GM21576 (cell line): ENCODE measurements around the gene PRIMPOL.
"Not testable (repeated sequence)": the region's sequence is repeated elsewhere in the genome, so short reads cannot be mapped to it uniquely, and the experiment has no call there.

ENCODE experiments used
- ATAC-seq: cut with Tn5 transposase; IDR thresholded peaks from one replicate; pipeline ENCODE4 v1.9.1; 2021; ENCODE audit warnings: mild to moderate bottlenecking, moderate library complexity; ENCODE audit not compliant: unreplicated experiment

The PRIMPOL gene

DNA sequence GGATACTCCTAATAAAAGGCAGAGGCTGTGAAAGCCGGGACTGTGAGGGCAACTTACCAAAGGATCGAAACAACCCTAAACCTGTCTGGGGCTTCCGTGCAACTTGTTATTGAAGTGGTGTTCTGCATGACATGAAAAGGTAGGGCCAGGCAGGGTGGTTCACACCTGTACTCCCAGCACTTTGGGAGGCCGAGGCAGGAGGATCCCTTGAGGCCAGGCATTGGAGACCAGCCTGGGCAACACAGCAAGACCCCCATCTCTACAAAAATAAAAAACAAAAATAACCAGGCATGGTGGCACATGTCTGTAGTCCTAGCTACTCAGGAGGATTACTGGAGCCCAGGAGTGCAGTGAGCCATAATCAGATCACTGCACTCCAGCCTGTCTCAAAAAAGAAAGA lies 12.6 kb upstream of the PRIMPOL start:
- no peak for ATAC-seq

DNA sequence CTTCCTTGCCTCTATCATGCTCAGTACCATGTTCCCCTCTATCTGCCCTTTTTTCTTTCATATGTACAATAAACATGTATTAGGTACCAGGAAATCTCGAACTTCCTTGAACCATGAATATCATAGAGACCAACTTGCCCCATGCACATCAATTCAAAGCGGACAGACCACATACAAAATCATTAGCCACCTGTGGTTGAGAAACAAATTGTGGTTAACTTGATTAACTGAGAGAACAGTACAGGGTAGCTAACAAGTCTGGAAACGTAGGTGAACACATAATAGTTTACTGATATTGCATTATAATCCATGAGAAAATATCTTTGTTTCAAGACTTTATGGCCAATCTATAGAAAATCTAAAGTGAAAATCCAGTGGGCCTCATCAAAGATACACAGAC lies 8.5 kb upstream of the PRIMPOL start:
- no peak for ATAC-seq

DNA sequence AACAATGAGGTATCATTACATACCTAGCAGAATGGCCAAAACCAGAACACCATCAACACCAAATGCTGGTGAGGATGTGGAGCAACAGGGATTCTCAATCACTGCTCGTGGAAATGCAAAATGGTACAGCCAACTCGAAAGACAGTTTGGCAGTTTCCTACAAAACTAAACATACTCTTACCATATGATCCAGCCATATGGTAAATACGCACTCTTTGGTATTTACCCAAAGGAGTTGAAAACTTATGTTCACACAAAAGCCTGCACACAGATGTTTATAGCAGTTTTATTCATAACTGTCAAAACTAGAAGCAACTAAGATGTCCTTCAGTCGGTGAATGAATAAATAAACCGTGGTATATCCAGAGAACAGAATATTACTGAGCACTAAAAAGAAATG lies 8.1 kb upstream of the PRIMPOL start:
- ATAC-seq, result no peak

DNA sequence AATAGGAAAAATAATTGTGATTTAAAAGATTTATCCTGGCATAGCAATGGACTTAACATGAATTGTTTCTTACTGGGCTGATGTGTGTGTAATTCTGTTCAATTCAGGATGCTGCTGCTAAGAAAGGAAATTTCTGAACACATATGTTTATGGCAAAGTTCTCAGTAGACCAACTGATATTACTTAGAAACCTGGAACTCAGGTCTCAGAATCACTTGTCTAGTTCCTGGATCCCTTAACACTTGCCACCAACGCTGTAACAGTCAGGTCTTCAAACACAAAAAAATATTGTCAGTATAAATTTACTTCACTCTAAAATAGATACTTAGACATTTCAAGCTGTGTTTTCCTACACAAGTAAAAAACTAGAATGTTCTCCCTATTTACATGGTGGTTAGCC lies 5.8 kb upstream of the PRIMPOL start:
- ATAC-seq, result no peak

DNA sequence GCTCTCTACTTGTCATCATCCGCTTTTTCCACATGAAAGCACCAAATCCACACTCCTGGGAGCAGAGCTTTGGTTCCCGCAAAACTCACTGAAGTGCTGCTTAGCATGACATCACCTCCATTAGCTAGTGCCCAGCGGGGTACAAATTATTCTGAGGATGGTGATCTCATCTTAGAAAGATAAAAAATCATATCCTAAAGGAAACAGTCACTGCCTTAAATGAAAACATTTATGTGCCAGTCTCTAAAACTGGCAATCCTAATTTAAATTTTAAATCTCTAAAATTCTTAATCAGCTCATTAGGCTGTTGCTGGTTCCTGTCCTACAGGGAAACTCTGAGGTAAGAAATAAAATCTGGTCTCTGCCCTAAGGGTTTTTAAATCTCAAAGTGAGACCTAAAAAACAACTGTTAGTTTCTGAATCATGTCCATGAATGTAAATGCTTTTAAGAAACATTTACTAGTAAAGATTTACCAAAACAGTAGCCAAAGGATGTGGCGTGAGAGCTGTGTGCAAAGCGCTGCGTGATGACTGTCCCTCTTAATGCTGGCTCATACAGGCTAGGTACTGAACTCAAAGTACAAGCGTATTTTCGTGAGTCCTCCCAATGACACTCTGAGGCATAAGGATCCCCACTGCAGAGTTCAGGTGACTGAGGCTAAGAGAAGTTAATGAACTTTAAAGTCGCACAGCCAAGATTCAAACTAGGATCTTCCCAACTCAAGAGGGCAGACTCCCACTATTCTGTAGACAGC lies 4.8 kb upstream of the PRIMPOL start:
- ATAC-seq, result no peak

DNA sequence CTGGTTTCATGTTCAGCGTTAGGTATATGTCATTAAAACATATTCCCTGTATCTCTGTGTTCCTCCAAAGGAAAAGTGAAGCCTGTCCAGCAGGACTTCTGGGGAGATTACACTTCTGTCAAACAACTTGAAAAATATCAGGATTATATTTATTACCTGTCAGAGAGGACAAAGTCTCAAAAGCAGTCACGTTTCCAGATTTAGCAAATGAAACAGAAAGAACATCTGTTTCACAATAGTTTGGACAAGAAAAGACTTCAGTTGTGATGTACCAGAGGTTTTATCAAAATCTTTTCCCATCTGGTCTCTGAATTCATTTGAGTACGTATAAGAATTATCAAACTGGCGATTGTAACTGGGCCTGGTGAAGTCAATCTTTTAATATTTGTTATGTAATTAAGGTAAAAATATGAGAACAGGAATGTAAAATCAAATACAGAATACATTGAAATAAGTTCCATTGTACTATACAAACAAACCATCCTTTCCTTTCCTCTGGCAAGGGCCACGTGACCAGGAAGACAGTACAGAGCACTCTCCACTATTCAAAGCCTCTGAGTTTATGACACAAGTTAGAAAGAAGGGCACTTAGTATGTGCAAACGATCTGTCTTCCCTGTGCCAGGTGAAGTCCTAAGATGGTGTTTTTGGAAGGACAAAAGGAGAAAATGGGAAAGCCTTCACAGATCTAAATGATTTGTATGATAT lies 3.5 kb upstream of the PRIMPOL start:
- ATAC-seq, result no peak

DNA sequence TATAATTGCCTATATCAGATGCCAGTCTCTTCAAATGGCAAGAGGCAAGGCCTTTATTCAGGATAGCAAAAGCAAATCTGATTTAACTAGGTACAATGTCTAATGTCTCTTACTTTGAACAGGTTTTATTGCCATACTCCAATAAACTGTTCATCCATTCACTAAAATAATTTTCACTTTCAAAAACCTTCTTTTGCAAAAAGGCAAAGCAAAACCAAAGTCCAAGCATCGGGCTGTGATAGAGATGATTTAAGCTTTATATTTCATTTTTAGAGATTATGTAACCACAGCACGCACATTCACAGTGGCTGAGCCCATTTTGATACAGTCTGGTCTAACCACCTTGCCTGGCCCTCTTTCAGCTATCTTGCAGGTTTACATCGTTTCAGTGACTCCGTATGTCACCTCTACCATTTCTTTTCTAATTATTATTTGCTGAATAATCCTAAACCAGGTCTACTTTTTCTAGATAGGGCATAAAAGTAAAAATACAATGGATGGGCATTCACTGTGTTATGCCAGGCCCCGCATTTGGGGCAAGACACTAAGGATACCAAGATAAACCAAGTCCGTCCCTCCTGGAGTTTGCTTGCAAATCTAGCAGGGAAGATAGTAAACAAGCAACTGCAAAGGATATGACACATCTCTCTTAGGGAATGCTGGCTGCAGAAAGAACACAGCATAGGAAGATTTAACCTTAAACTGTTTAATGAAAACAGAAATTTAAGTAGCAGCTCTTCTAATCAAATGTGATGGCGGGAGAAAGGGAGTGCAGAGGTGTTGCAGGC lies 2.1 kb upstream of the PRIMPOL start:
- no peak for ATAC-seq

DNA sequence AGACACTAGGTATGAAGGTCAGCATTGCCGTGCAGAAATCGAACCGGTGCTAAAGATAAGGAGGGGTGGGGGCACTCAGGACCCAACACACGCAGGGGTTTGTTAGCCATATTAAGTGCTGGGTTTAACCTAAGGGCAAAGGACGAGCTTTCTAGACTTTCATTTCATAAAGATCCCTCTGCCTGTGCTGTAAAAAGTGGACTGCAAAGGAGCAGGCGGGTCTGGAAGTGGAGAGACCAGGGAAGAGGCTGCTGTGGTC lies 1.6 kb upstream of the PRIMPOL start:
- no peak for ATAC-seq

DNA sequence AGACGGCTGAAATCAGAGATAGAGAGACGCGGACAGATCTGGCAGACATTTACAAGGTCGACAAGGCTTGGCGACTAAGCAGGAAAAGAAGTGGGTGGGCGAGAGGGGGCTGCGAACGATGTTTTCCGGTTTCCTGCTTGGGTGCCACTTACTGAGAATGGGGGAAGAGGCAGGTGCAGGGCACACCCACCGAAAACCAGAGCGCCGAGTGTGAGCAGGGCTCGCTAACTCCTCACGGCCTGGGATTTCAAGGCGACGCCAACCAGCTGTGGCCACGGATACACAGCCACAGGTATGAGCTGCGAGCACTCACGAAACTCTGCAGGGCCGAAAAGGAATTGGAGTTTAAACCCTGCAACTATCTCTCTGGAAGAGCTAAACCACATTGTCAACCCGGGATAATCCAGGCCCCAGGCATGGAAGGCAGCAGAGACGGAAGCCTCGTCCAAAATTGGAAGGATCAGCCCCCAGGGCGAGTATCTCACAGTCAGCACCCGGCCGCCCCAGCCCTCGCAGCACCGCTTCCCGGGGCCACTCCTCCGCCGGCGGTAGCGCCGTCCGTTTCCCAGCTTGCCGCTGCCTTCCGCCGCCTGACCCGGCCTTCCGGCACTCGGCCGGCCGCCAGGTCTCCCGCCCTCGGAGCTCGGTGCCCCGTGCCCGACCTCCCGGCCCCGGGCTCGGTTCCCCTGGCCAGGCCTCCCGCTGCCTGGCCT lies 1.1 kb upstream of the PRIMPOL start:
- ATAC-seq, result peak; percentile 29

DNA sequence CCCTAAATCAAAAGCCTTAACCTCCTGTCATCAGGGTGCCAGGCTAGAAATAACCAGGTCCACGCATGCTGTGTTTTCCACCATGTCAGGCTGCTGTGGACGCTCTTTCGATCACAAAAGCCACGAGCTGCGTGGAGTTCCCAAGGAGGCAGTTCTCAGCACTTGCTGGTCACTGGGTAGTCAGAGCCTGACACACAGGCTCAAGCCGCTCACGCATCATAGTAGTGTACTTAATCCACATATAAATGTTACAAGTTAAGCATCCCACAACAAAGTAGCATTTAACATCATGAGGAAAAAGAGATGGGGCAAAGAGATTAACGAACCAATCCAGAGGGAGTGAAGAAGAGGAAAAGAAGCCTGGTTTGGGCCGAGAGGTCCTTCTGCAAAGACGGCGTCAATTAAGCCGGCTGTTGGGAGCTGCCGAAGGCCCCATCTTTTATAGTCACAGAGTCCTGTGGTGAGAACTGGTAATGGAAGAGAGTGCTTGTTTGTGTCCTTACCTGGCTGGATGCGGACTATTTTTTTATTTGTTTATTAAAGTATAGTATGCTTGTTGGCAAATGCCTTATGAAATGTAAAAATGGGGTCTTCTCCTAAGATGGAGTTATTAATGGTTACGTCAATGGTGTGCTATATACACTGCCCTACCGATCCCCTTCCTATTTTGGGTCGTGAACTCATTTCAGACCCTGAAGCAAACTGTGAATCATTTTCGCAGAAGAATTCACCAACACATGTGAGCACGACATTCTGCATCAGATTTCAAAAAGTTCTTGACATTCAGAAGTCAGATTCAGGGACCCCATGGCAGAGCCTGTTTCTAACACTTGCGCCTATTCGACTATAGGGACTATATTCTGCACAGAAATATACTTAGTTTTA lies 675 bp downstream of the PRIMPOL start:
- ATAC-seq, result peak; percentile 5

DNA sequence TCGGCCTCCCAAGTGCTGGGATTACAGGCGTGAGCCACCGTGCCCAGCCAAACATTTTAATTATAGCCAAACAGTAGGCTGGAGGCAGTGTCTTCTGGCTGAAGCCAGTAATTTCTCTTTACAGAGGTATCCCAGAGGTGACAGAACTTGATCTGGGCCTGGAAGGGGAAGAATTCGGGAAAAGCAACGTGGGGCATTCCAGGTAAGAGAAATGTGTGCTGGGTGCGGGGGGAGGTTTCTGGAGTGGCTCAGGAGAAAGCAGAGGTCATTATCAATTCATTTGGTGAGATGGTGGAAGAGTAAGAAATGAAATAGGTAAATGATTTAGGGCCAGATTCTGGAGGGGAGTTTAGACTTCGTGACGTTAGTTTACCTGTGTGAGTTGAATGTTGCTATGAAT lies 2.4 kb downstream of the PRIMPOL start:
- no peak for ATAC-seq

DNA sequence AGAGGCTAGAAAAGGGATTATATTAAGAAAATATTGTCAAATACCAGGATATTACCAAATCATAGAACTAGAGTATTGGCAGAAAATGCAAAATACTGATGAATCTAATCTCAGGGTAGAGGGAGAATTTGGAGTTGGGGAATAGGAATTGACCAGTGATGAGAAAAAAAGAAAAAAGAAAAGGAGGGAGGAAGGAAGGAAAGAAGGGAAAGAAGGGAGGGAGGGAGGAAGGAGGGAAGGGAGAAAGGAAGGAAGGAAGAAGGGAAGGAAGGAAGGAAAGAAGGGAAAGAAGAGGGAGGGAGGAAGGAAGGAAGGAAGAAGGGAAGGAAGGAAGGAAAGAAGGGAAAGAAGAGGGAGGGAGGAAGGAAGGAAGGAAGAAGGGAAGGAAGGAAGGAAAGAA lies 3.1 kb downstream of the PRIMPOL start:
- ATAC-seq, result not testable (repeated sequence)

DNA sequence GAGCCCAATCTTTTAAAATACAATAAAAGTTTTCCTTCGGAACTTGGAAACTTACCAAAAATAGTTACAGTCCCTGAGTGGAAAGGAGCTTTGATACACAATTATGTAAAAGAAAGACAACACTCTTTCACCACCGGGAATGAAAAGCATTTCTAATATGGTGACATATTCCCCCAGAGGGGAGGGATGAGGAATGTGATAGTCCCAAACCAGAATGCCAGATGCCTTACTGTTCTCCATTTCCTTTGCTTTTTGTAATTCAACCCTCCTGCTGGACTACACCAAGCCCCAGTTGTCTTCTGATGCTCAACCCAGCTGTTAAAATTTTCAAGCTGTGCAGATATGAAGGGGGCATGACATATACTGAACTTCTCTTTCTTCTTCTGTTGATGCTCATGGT lies 4.1 kb downstream of the PRIMPOL start:
- no peak for ATAC-seq

DNA sequence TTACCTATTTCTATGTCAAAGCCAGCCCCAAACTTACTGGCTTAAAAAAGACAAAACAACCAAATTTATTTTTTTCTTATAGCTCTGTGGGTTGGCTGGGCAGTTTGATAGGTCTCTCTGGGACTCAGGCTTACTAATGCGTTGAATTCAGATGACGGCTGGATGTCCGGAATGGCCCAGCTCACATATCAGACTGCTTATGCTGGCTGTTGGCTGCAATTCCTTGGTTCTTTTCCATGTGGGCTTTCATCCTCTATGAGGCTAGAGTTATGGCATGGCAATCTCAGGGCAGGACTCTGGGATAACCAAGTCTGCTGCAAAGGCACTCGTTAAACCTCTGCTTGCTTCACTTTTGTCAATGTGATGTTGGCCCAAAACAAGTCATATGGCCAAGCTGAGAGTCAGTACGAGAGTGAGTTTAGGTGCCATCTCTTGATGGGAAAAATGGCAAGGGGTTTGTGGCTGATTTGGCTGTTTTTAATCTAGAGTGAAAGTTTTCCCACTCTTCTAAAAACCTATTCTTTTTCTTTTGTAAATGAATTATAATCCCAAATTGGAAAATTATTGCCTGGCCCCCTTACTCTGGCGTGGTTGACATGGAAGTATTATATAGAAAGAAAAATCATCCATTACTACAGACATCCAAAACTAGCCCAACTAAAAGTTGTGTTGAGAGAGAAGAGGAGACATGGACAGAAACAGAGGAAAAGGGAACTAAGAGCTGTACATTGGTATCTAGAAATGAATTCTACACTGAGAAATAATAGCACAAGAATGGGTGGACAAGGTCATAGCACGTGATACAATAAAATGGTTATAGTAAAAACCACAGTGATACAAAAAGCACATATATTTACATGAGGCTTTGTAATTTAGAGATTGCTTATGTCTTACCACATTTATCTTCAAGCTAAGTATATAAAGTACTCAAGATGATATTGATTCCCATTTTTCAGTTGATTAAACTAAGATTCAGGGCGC lies 6.6 kb downstream of the PRIMPOL start:
- no peak for ATAC-seq

DNA sequence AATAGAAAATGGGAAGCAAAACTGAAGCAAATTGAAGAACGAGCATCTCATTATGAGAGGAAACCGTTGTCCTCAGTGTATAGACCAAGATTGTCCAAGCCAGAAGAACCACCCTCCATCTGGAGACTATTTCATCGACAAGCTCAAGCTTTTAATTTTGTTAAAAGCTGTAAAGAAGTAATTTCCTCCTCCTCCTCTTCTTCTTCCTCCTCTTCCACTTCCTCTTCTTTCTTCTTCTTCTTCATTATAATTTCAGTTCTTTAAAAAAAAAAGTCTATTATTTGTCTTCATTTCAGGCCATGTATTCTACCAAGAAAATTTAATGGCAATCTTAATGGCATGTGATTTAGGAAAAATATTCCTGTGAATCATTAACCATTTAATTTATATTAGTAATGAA lies 7.6 kb downstream of the PRIMPOL start:
- ATAC-seq, result no peak

DNA sequence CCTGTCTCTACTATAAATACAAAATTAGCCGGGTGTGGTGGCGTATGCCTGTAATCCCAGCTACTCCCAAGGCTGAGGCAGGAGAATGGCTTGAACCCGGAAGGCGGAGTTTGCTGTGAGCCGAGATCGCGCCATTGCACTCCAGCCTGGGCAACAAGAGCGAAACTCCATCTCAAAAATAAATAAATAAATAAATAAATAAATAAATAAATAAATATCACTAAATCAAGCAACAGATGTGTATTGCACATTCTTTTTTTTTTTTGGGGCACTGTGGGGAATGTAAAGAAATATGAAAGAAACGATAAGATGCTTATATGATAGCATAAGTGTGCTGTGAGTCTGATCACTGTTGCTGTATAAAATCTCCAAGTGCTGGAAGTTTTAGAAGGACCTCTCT lies 8.3 kb downstream of the PRIMPOL start:
- ATAC-seq, result not testable (repeated sequence)

DNA sequence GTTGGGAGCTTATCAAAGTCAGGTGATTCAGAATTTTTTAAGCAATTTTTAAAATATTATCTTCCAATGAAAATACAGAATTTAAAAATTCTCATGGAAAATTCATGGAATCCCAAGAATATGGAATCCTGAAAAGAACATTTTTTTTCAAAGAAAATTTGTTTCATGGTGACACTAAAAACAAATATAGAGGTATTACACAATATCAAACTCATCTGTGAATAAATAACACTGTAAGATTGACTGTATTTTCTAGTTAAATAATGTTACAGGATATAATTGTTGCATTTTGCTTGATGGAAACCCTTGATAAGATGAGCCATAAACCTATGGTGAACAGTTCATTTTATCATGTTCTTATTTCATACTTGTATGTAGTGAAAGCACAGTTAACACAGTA lies 11.4 kb downstream of the PRIMPOL start:
- ATAC-seq, result no peak

DNA sequence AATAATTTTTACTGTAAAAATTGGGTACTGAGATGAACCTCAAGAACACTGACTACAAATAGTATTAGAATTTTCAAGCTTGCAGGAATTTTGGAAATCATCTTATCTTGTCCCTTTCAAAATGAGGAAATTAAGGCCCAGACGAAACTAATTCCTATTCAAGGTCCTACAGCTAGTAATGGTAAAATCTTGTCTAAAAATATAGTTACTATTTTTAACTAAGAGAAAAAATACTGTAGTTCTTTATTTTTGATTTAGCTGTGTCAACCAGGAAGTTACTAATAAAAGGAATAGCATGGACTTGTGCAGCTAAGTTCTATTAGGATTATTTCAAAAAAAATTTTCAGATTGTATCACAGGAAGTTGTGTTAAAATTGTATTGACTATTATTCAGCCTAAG lies 12.7 kb downstream of the PRIMPOL start:
- no peak for ATAC-seq

DNA sequence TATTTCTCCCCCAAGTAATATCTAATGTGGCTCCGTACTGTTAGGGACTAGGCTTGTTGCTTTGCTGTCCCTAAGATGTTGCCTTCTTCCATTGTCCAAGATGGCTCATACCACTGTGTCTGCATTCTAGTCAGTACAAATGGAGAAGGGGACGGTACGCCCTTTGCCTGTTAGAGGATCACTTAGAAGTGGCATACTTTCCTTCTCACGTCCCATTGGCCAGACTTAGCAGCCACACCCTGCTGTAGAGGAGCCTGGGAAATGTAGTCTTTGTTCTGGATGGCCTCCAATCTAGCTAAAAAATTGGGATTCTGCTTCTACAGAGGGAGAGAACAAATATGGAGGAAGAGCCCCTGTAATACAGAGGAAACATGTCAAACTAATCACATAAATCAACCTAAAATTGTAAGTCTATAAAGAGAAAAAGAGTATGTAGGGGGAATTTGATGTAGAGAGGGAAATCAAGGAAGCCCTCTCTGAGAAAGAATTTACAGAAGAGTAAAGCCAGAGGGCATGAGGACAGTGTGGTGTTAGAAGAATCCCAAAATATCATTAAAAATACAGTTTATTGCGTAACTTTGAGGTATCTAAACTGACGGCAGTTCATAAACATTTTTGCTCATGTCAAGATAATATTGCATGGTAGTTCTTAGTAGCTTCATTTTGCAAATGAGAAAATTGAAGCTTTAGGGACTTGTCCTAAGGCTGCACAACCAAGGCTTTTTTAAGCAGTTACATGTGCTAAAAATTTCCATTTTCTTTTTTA lies 15.1 kb downstream of the PRIMPOL start:
- no peak for ATAC-seq
